ENCODE results near the gene NKAIN4.

DNA sequence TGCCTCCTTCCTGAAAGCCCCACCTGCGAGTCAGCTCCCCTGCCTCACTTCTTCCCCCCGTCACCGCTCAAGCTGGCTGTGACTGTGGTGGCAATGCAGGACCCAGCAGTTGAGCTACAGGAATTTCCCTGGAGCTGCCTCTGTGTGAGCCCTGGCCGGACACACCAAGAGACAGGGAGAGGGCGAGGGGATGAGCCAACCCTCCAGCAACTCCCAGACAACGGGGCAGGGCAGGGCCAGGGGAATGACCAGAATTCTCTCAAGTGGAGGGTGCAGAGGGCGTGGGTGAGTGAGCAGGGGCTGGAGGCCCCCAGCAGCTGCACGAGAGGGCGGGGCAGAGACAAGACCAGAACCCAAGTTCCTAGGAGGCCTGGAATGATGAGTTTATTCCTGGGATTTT, 13.4 kb upstream of the NKAIN4 start:
- TF ChIP-seq, protein P1, sequence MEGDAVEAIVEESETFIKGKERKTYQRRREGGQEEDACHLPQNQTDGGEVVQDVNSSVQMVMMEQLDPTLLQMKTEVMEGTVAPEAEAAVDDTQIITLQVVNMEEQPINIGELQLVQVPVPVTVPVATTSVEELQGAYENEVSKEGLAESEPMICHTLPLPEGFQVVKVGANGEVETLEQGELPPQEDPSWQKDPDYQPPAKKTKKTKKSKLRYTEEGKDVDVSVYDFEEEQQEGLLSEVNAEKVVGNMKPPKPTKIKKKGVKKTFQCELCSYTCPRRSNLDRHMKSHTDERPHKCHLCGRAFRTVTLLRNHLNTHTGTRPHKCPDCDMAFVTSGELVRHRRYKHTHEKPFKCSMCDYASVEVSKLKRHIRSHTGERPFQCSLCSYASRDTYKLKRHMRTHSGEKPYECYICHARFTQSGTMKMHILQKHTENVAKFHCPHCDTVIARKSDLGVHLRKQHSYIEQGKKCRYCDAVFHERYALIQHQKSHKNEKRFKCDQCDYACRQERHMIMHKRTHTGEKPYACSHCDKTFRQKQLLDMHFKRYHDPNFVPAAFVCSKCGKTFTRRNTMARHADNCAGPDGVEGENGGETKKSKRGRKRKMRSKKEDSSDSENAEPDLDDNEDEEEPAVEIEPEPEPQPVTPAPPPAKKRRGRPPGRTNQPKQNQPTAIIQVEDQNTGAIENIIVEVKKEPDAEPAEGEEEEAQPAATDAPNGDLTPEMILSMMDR (IDR thresholded peaks at IDR 0.05): no peak
- TF ChIP-seq POLR2A (IDR thresholded peaks at IDR 0.05): no peak
- no peak for TF ChIP-seq POLR2AphosphoS5 (IDR thresholded peaks at IDR 0.05)

All from breast epithelium (tissue), 3 donors.